ENCODE results near the gene ZNF124. TPM values are rescaled to one million over a fixed set of nuclear protein-coding genes. Genes with fewer than 3 reads are reported as not detected.
"Not testable (repeated sequence)": the region's sequence is repeated elsewhere in the genome, so short reads cannot be mapped to it uniquely, and the experiment has no call there.

The ZNF124 gene
- total RNA-seq (2016; rRNA removed; fragmentation: Illumina TruSeq; extraction: Trizol): 102 and 134 TPM in 2 replicates
- 749 and 855 TPM in 2 replicates for total RNA-seq (2016; cell fraction: cytosol; rRNA removed; fragmentation: Illumina TruSeq; extraction: Trizol; ENCODE audit: low read depth)
- total RNA-seq (2016; cell fraction: insoluble cytoplasmic fraction; rRNA removed; fragmentation: Illumina TruSeq; extraction: Trizol): 96.3 and 132 TPM in 2 replicates
- total RNA-seq (2016; cell fraction: membrane; rRNA removed; fragmentation: Illumina TruSeq; extraction: Trizol): 583 and 722 TPM in 2 replicates
- total RNA-seq (2016; cell fraction: nucleus; rRNA removed; fragmentation: Illumina TruSeq; extraction: Trizol): 58.8 and 62.6 TPM in 2 replicates
- polyA plus RNA-seq (2011; rRNA removed): 6.3 and 9.7 TPM in 2 replicates
- 4.1 and 5.0 TPM in 2 replicates for polyA plus RNA-seq (2011; cell fraction: cytosol; rRNA removed)
- 7.2 and 7.3 TPM in 2 replicates for polyA plus RNA-seq (2011; cell fraction: nucleus; rRNA removed)
- 6.6 and 7.3 TPM in 2 replicates for polyA plus RNA-seq (2012)
- polyA plus RNA-seq (2016; cell fraction: cytosol; fragmentation: Illumina TruSeq; extraction: Trizol; ENCODE audit: low read depth): 2.1 and 2.6 TPM in 2 replicates
- 17.0 and 18.3 TPM in 2 replicates for polyA plus RNA-seq (2016; cell fraction: insoluble cytoplasmic fraction; fragmentation: Illumina TruSeq; extraction: Trizol; ENCODE audit: low read depth)
- 3.8 and 4.0 TPM in 2 replicates for polyA plus RNA-seq (2016; cell fraction: membrane; fragmentation: Illumina TruSeq; extraction: Trizol; ENCODE audit: low read depth)
- polyA plus RNA-seq (2016; cell fraction: nucleus; fragmentation: Illumina TruSeq; extraction: Trizol; ENCODE audit: insufficient read depth, low read depth): 24.6 and 31.3 TPM in 2 replicates
- 41.2 and 57.5 TPM in 2 replicates for polyA minus RNA-seq (2011; rRNA and poly(A)+ RNA removed; ENCODE audit: low replicate concordance)
- 107 and 109 TPM in 2 replicates for polyA minus RNA-seq (2011; cell fraction: cytosol; rRNA and poly(A)+ RNA removed)
- 61.2 and 76.6 TPM in 2 replicates for polyA minus RNA-seq (2011; cell fraction: nucleus; rRNA and poly(A)+ RNA removed)
- Bru-seq, nascent RNA: percentile 85 among the genes with signal in this experiment
- percentile 84 among the genes with signal in this experiment for BruChase-seq, experiment 1, labeled RNA remaining after a 6-hour chase
- BruChase-seq, experiment 2, labeled RNA remaining after a 2-hour chase: percentile 92 among the genes with signal in this experiment
- long read RNA-seq, experiment 1, partial matches to known transcripts: 1 of 8 reads
- long read RNA-seq, experiment 1, other reads (novel, unspliced or antisense): 1 of 8 reads
- long read RNA-seq, experiment 2, partial matches to known transcripts: 0 of 15 reads
- long read RNA-seq, experiment 2, other reads (novel, unspliced or antisense): 10 of 15 reads

DNA sequence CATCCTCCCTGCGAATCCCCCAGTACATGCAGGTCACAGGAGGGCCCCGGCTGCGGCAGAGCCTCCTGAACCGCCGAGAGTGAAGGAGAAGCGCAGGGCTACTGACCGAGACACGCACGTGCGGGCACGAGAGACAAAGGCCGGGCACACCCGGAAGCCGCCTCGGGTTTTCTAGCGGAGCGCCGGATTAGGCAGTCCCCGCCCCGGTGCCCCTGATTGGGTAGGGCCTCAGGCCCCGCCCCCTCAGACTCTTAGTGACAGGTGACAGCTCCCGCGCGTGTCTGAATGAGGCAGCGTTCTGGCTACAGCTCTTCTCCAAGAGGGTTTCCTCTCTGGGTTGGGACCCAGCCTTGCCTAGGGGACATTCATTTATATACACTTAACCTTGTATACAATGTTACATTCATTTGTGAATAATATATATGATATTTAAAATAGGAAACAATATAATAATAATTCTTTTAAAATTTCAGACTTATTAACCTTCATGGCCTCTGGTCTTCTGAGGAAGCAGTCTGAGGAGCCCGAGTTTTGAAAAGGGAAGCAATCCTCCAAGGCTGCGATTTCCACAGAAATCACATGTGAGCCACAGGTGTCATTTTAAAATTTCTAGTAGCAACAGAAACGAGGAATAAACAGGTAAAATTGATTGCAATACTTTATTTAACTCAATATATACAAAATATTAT is at the start of gene ZNF124:
Gene ZNF124, minus strand, starts transcription at position 146 of the 689 bp plus-strand sequence. Its CDS starts 143 bp downstream, at position 3.
- H3K9ac ChIP-seq (ENCODE audit: insufficient read depth, low read depth, low read length); H3K9me3 ChIP-seq (ENCODE audit: low read length); H3K4me3 ChIP-seq (replicated peaks in 1 of 3; ENCODE audit: insufficient read depth in 1 of 3, low read depth in 2 of 3, low read length in 3 of 3); CTCF ChIA-PET (ENCODE audit: low intra/inter-chr PET ratio, low total read pairs); POLR2A ChIA-PET; in situ Hi-C loops (cut with HindIII; ENCODE audit: extremely low pct_ligation_motif_present, low pct_unique_long_range_greater_than_20kb); DNase-seq (ENCODE audit: low spot score); H3K36me3 ChIP-seq (replicated peaks in 1 of 2; ENCODE audit: control insufficient read depth in 1 of 2, insufficient read depth in 2 of 2, low read length in 2 of 2); BruUV-seq (replicated peaks); H3K27me3 ChIP-seq (ENCODE audit: control insufficient read depth in 1 of 2, insufficient read depth in 2 of 2, low read length in 2 of 2); H2AFZ ChIP-seq (ENCODE audit: low read length); intact Hi-C loops (cut with micrococcal nuclease; ENCODE audit: unreplicated experiment); H4K20me1 ChIP-seq (ENCODE audit: insufficient read depth, low read length); H3K27ac ChIP-seq (ENCODE audit: extremely low read length, insufficient read depth, low read length): not testable (repeated sequence)
- 42% methylated on average over 3 of the region's 28 CpGs for WGBS (ENCODE audit: low lambda C conversion rate)
- H3K4me2 ChIP-seq (ENCODE audit: low read depth, low read length): peak within 1 kb of the TSS; percentile 7; the same call in 1 of the 2 replicates
- H3K79me2 ChIP-seq (ENCODE audit: insufficient read depth, low read length): peaks cover 26% of the 10 kb centered on the region
- H3K4me1 ChIP-seq (ENCODE audit: insufficient read depth, low read length): peaks cover 22% of the 10 kb centered on the region
- ATAC-seq (peak; percentile 94), FAIRE-seq (peak; percentile 98)

DNA sequence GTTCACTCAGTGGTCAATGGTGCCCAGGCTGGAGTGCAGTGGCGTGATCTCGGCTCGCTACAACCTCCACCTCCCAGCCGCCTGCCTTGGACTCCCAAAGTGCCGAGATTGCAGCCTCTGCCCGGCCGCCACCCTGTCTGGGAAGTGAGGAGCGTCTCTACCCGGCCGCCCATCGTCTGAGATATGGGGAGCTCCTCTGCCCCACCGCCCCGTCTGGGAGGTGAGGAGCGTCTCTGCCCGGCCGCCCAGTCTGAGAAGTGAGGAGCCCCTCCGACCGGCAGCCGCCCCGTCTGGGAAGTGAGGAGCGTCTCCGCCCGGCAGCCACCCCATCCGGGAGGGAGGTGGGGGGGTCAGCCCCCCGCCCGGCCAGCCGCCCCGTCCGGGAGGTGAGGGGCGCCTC is 48.5 kb upstream of the ZNF124 start:
- POLR2A ChIA-PET; H3K27ac ChIP-seq (ENCODE audit: extremely low read length, insufficient read depth, low read length); CTCF ChIA-PET (ENCODE audit: low intra/inter-chr PET ratio, low total read pairs); H3K9me3 ChIP-seq (ENCODE audit: low read length); in situ Hi-C loops (cut with HindIII; ENCODE audit: extremely low pct_ligation_motif_present, low pct_unique_long_range_greater_than_20kb); H2AFZ ChIP-seq (ENCODE audit: low read length); BruUV-seq (replicated peaks); intact Hi-C loops (cut with micrococcal nuclease; ENCODE audit: unreplicated experiment); H3K79me2 ChIP-seq (ENCODE audit: insufficient read depth, low read length); H3K9ac ChIP-seq (ENCODE audit: insufficient read depth, low read depth, low read length); H3K4me2 ChIP-seq (ENCODE audit: low read depth, low read length); ATAC-seq; H3K4me1 ChIP-seq (ENCODE audit: insufficient read depth, low read length); DNase-seq (ENCODE audit: low spot score); H4K20me1 ChIP-seq (ENCODE audit: insufficient read depth, low read length); FAIRE-seq; H3K4me3 ChIP-seq (replicated peaks in 1 of 3; ENCODE audit: insufficient read depth in 1 of 3, low read depth in 2 of 3, low read length in 3 of 3); H3K36me3 ChIP-seq (replicated peaks in 1 of 2; ENCODE audit: control insufficient read depth in 1 of 2, insufficient read depth in 2 of 2, low read length in 2 of 2): not testable (repeated sequence)
- 55% methylated on average over 4 of the region's 30 CpGs for whole genome bisulfite sequencing (ENCODE audit: low lambda C conversion rate)
- H3K27me3 ChIP-seq (ENCODE audit: control insufficient read depth in 1 of 2, insufficient read depth in 2 of 2, low read length in 2 of 2): peaks cover 0 to 19% of the 10 kb centered on the region in 2 experiments; a peak in 1 of 5 replicates

Data from HepG2 (cell line).